Natural killer cell (primary cell): Measurements from ENCODE around the gene CDC23. TPM values are rescaled to one million over a fixed set of nuclear protein-coding genes. Genes with fewer than 3 reads are reported as not detected.
A peak's percentile ranks its signal among the peaks of the same experiment; 100 is the strongest.

Experiments used
- ATAC-seq, 3 donors: fragments of 150-1000 bp in 2 of 3; fragments of 200-7000 bp in 1 of 3; cut with Tn5 transposase; 1 replicate in 1 of 3; 2 replicates in 2 of 3; pipeline ENCODE4 v1.10.0; 2021; ENCODE audit warnings: mild to moderate bottlenecking in 2 of 3, moderate library complexity in 2 of 3
- DNase-seq, 2 donors: peaks; one replicate each; pipeline versions ENCODE4 v3.0.0 to v3.0.0-alpha.2; 2013 to 2021; ENCODE audit warnings: mixed read lengths in 1 of 2
- H3K27ac ChIP-seq: one replicate; pipeline ENCODE4 v1.5.1; 2013; ENCODE audit warnings: mild to moderate bottlenecking, low read length
- H3K27me3 ChIP-seq: one replicate; pipeline ENCODE4 v1.6.1; 2013; ENCODE audit warnings: low read length; ENCODE audit not compliant: control insufficient read depth, insufficient read depth
- H3K36me3 ChIP-seq: one replicate; pipeline ENCODE4 v1.6.1; 2013; ENCODE audit warnings: low read length; ENCODE audit not compliant: control insufficient read depth, insufficient read depth
- H3K4me1 ChIP-seq: one replicate; pipeline ENCODE4 v1.6.1; 2013; ENCODE audit warnings: low read length; ENCODE audit not compliant: control insufficient read depth, insufficient read depth
- H3K4me3 ChIP-seq: one replicate; pipeline ENCODE4 v1.5.1; 2013; ENCODE audit warnings: low read length
- H3K9me3 ChIP-seq: one replicate; pipeline ENCODE4 v1.6.1; 2013; ENCODE audit warnings: low read length; ENCODE audit not compliant: control insufficient read depth, insufficient read depth
- H3K27ac Mint-ChIP-seq, 2 donors: one replicate each; pipeline ENCODE4 v1.8.0; 2022; ENCODE audit warnings: mild to moderate bottlenecking in 2 of 2, mixed read lengths in 2 of 2, moderate library complexity in 1 of 2
- H3K27me3 Mint-ChIP-seq, 2 donors: one replicate each; pipeline ENCODE4 v1.8.0; 2022; ENCODE audit warnings: low read depth in 2 of 2, mixed read lengths in 2 of 2
- H3K36me3 Mint-ChIP-seq: one replicate; pipeline ENCODE4 v1.8.0; 2022; ENCODE audit warnings: mixed read lengths
- H3K4me1 Mint-ChIP-seq, 2 donors: one replicate each; pipeline ENCODE4 v1.8.0; 2022; ENCODE audit warnings: mixed read lengths in 2 of 2
- H3K4me3 Mint-ChIP-seq: one replicate; pipeline ENCODE4 v1.8.0; 2022; ENCODE audit warnings: mild to moderate bottlenecking, moderate library complexity, mixed read lengths
- H3K9me3 Mint-ChIP-seq, 2 donors: one replicate each; pipeline ENCODE4 v1.8.0; 2022; ENCODE audit warnings: mixed read lengths in 2 of 2
- CTCF ChIP-seq: fragments of 200-600 bp; IDR thresholded peaks from one replicate; pipeline ENCODE4 v1.8.0; 2022; ENCODE audit warnings: antibody characterized with exemption
- WGBS: methylation state at CpG from one replicate; pipeline ENCODE4 v1.1.7; 2013; ENCODE audit warnings: missing lambda C conversion rate; ENCODE audit not compliant: insufficient coverage; 5-methylcytosine and 5-hydroxymethylcytosine counted together
- intact Hi-C: fragments of 100-400 bp; cut with micrococcal nuclease; formaldehyde crosslinking; loops from one replicate; pipeline ENCODE4 v1.14.2; 2022
- total RNA-seq, 4 donors: library from RNA; stranded (reverse); fragments of 120-200 nt in 1 of 4; gene quantifications; one replicate each; pipeline versions ENCODE4 v1.2.3 to v1.2.4, GENCODE V29; 2013 to 2022

CDC23 gene
- total RNA-seq, 3 donors from 2014 or later (not counting 1 experiment from before 2014, with no cell fraction given): 16.3 to 25.2 (median 24.6) TPM

GRCh38 chr5:138245717-138246116 lies 32.6 kb upstream of the CDC23 start:
- Mint-ChIP-seq H3K9me3 (no peaks in the 10 kb centered on the region), H3K27me3 (peaks cover 18 to 23% of the 10 kb centered on the region in 2 donors), H3K4me3 (no peak overlapping the region), H3K27ac (no peak overlapping the region), H3K36me3 (no peaks in the 10 kb centered on the region), H3K4me1 (peaks cover 2 to 14% of the 10 kb centered on the region in 2 donors)
- no peak for TF ChIP-seq CTCF
- peaks cover 10% of the 10 kb centered on the region for H3K27me3 ChIP-seq
- no peak for DNase-seq
- H3K36me3 ChIP-seq: no peaks in the 10 kb centered on the region
- intact Hi-C loops: no loop called here
- no peak overlapping the region for H3K4me3 ChIP-seq
- WGBS: 57% methylated on average over 1 of the region's 1 CpG
- H3K27ac ChIP-seq: no peak overlapping the region
- no peak for ATAC-seq
- H3K4me1 ChIP-seq: peaks cover 9% of the 10 kb centered on the region
- H3K9me3 ChIP-seq: no peaks in the 10 kb centered on the region

- no peaks in the 10 kb centered on the region for H3K9me3 Mint-ChIP-seq
- no peak overlapping the region for H3K27ac ChIP-seq
- intact Hi-C loops: no loop called here
- DNase-seq (no peak), ATAC-seq (no peak)
- no peaks in the 10 kb centered on the region for H3K9me3 ChIP-seq
- peaks cover 9% of the 10 kb centered on the region for H3K4me1 ChIP-seq
- H3K36me3 Mint-ChIP-seq: no peaks in the 10 kb centered on the region
- no peak overlapping the region for H3K4me3 ChIP-seq
- H3K27ac Mint-ChIP-seq: no peak overlapping the region
- 83% methylated on average over 2 of the region's 2 CpGs for WGBS
- H3K27me3 Mint-ChIP-seq: peaks cover 23 to 28% of the 10 kb centered on the region in 2 donors
- H3K27me3 ChIP-seq: peaks cover 15% of the 10 kb centered on the region
- H3K4me3 Mint-ChIP-seq: no peak overlapping the region
- peaks cover 6 to 17% of the 10 kb centered on the region in 2 donors for H3K4me1 Mint-ChIP-seq
- no peak for TF ChIP-seq CTCF
- no peaks in the 10 kb centered on the region for H3K36me3 ChIP-seq
These were observed 30.7 kb upstream of the CDC23 start for GRCh38 chr5:138243794-138244193.

- H3K36me3 Mint-ChIP-seq: no peaks in the 10 kb centered on the region
- Histone ChIP-seq H3K27ac (no peak overlapping the region), H3K4me1 (peaks cover 9% of the 10 kb centered on the region), H3K27me3 (peaks cover 15% of the 10 kb centered on the region), H3K36me3 (no peaks in the 10 kb centered on the region), H3K4me3 (no peak overlapping the region), H3K9me3 (no peaks in the 10 kb centered on the region)
- peaks cover 6 to 17% of the 10 kb centered on the region in 2 donors for H3K4me1 Mint-ChIP-seq
- TF ChIP-seq CTCF: no peak
- intact Hi-C loops: no loop called here
- WGBS: 9% methylated on average over 59 of the region's 67 CpGs
- H3K4me3 Mint-ChIP-seq: peak overlapping the region; percentile 43
- H3K27me3 Mint-ChIP-seq: peaks cover 25 to 28% of the 10 kb centered on the region in 2 donors
- DNase-seq: peak in 1 of 2 donors; percentile 27
- H3K9me3 Mint-ChIP-seq: no peaks in the 10 kb centered on the region
- H3K27ac Mint-ChIP-seq: no peak overlapping the region
- peak; percentile 44 to 76 (median 61) for ATAC-seq
These were observed 28.8 kb upstream of the CDC23 start for GRCh38 chr5:138241688-138242571.
